AG10803 (cell line): ENCODE measurements around the gene GAGE2A.
"Not testable (repeated sequence)": the region's sequence is repeated elsewhere in the genome, so short reads cannot be mapped to it uniquely, and the experiment has no call there.

ENCODE experiments used
- DNase-seq: peaks from one replicate; pipeline ENCODE4 v3.0.0; 2010; ENCODE audit warnings: low read depth
- H3K4me3 ChIP-seq: 2 replicates; pipeline ENCODE4 v1.5.1; 2011; ENCODE audit warnings: mild to moderate bottlenecking, low read length, control low read depth
- TF ChIP-seq, protein P1 (sequence below): conservative IDR thresholded peaks from 2 replicates; pipeline ENCODE4 v1.5.1; 2011; ENCODE audit warnings: mild to moderate bottlenecking, low read length, control low read depth, inconsistent platforms

GAGE2A gene, protein sequence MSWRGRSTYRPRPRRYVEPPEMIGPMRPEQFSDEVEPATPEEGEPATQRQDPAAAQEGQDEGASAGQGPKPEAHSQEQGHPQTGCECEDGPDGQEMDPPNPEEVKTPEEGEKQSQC

DNA sequence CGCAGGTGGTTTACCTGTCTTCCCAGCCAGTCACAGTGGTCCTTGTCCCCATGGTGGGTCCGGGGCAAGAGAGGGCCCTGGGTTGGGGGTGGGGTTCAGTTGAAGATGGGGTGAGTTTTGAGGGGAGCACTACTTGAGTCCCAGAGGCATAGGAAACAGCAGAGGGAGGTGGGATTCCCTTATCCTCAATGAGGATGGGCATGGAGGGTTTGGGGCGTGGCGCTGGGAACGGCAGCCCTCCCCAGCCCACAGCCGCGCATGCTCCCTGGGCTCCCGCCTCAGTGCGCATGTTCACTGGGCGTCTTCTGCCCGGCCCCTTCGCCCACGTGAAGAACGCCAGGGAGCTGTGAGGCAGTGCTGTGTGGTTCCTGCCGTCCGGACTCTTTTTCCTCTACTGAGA, at the start of gene GAGE2A:
Gene GAGE2A (plus strand): TSS at position 301 of the 400 bp plus-strand sequence. CDS start 1,155 bp downstream, outside the sequence.
- DNase-seq, H3K4me3 ChIP-seq: not testable (repeated sequence)

- not testable (repeated sequence) for H3K4me3 ChIP-seq, DNase-seq
Observed at GRCh38 chrX:49541433-49541832, 47.9 kb upstream of the GAGE2A start, which contains the start of gene GAGE12D. Gene GAGE12D (plus strand): TSS chrX:49541733. CDS start chrX:49542888, 1,155 bp downstream.

- DNase-seq, H3K4me3 ChIP-seq: not testable (repeated sequence)
Observed at GRCh38 chrX:49550989-49551388, 38.3 kb upstream of the GAGE2A start, which contains the start of gene GAGE12E. Gene GAGE12E (plus strand): TSS chrX:49551289. CDS start chrX:49552444, 1,155 bp downstream.

- DNase-seq, H3K4me3 ChIP-seq: not testable (repeated sequence)
Observed at GRCh38 chrX:49560542-49560941, 28.8 kb upstream of the GAGE2A start, which contains the start of gene GAGE12F. Gene GAGE12F (plus strand): TSS chrX:49560842. CDS start chrX:49561997, 1,155 bp downstream.

DNA sequence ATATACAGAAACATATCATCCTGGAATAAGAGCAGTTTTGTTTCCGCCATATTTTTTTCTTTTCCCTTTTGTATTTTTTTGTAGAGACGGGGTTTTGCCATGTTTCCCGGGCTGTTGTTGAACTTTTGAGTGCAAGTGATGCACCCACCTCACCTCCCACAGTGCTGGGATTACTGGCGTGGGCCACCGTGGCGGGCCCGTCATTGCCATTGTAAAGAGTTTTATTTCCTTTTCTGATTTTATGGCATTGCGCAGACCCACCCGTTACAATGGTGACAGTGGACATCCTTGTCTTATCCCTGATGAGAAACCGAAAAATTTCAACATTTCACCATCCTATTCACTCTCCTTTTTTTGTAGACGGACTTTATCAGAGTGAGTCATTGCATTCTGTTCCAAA, 20.6 kb upstream of the GAGE2A start:
- H3K4me3 ChIP-seq, DNase-seq: not testable (repeated sequence)

DNA sequence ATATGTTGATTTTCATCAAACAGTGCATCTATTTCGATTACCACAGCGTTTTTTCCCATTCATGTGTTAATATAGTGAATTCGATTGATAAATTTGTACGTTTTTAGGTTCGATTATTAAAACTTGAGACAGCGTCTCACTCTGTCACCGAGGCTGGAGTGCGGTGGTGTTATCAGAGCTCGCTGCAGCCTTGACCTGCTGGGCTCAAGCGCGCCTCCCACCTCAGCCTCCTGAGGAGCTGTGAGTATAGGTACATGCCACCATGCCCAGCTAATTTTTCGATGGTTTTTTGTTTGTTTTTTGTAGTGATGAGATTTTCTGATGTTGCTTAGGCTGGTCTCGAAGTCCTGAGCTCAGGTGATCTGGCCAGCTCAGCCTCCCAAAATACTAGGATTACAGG, 20.1 kb upstream of the GAGE2A start:
- H3K4me3 ChIP-seq, DNase-seq: not testable (repeated sequence)

DNA sequence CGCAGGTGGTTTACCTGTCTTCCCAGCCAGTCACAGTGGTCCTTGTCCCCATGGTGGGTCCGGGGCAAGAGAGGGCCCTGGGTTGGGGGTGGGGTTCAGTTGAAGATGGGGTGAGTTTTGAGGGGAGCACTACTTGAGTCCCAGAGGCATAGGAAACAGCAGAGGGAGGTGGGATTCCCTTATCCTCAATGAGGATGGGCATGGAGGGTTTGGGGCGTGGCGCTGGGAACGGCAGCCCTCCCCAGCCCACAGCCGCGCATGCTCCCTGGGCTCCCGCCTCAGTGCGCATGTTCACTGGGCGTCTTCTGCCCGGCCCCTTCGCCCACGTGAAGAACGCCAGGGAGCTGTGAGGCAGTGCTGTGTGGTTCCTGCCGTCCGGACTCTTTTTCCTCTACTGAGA, 19.2 kb upstream of the GAGE2A start, which contains the start of gene GAGE12G:
Gene GAGE12G (plus strand): TSS at position 301 of the 400 bp plus-strand sequence. CDS start 1,155 bp downstream, outside the sequence.
- DNase-seq, H3K4me3 ChIP-seq: not testable (repeated sequence)

GRCh38 chrX:49579649-49580048, 9.6 kb upstream of the GAGE2A start, which contains the start of gene GAGE12H:
Gene GAGE12H (plus strand): TSS chrX:49579949. CDS start chrX:49581104, 1,155 bp downstream.
- DNase-seq, H3K4me3 ChIP-seq: not testable (repeated sequence)

GRCh38 chrX:49589769-49590478, 628 bp downstream of the GAGE2A start:
- not testable (repeated sequence) for DNase-seq, H3K4me3 ChIP-seq

GRCh38 chrX:49590488-49590887, 1.2 kb downstream of the GAGE2A start:
- H3K4me3 ChIP-seq, DNase-seq: not testable (repeated sequence)

- not testable (repeated sequence) for H3K4me3 ChIP-seq, DNase-seq
Observed at GRCh38 chrX:49598720-49599119, 9.4 kb downstream of the GAGE2A start, which contains the start of gene GAGE1. Gene GAGE1 (plus strand): TSS chrX:49599020. CDS start chrX:49600175, 1,155 bp downstream.

GRCh38 chrX:49610718-49611310, 21.5 kb downstream of the GAGE2A start:
- TF ChIP-seq, protein P1, sequence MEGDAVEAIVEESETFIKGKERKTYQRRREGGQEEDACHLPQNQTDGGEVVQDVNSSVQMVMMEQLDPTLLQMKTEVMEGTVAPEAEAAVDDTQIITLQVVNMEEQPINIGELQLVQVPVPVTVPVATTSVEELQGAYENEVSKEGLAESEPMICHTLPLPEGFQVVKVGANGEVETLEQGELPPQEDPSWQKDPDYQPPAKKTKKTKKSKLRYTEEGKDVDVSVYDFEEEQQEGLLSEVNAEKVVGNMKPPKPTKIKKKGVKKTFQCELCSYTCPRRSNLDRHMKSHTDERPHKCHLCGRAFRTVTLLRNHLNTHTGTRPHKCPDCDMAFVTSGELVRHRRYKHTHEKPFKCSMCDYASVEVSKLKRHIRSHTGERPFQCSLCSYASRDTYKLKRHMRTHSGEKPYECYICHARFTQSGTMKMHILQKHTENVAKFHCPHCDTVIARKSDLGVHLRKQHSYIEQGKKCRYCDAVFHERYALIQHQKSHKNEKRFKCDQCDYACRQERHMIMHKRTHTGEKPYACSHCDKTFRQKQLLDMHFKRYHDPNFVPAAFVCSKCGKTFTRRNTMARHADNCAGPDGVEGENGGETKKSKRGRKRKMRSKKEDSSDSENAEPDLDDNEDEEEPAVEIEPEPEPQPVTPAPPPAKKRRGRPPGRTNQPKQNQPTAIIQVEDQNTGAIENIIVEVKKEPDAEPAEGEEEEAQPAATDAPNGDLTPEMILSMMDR, result no peak
- no peak for DNase-seq
- no peak overlapping the region for H3K4me3 ChIP-seq

GRCh38 chrX:49618574-49618973, 29.3 kb downstream of the GAGE2A start:
- H3K4me3 ChIP-seq, result no peak overlapping the region
- no peak for DNase-seq
- TF ChIP-seq, protein P1, result no peak
